ENCODE measurements around the gene CNTNAP2.

Gene CNTNAP2

GRCh38 chr7:148209643-148210190 lies 2093.1 kb downstream of the CNTNAP2 start:
- DNase-seq (ENCODE audit: low read depth), result no peak

- DNase-seq (ENCODE audit: low read depth), result no peak
These were observed 2094.3 kb downstream of the CNTNAP2 start for GRCh38 chr7:148210804-148211325.

- DNase-seq (ENCODE audit: low read depth), result no peak
These were observed 2095.1 kb downstream of the CNTNAP2 start for GRCh38 chr7:148211740-148212151.

- DNase-seq (ENCODE audit: low read depth), result no peak
These were observed 2096.1 kb downstream of the CNTNAP2 start for GRCh38 chr7:148212731-148213130.

- no peak for DNase-seq (ENCODE audit: low read depth)
These were observed 2097.5 kb downstream of the CNTNAP2 start for GRCh38 chr7:148214101-148214500.

- DNase-seq (ENCODE audit: low read depth), result no peak
These were observed 2102.0 kb downstream of the CNTNAP2 start for GRCh38 chr7:148218603-148219002.

GRCh38 chr7:148222721-148223120 lies 2106.1 kb downstream of the CNTNAP2 start:
- DNase-seq (ENCODE audit: low read depth), result no peak

- DNase-seq (ENCODE audit: low read depth), result no peak
These were observed 2106.6 kb downstream of the CNTNAP2 start for GRCh38 chr7:148223160-148223559.

GRCh38 chr7:148223738-148224137 lies 2107.1 kb downstream of the CNTNAP2 start:
- DNase-seq (ENCODE audit: low read depth), result no peak

- no peak for DNase-seq (ENCODE audit: low read depth)
These were observed 2113.7 kb downstream of the CNTNAP2 start for GRCh38 chr7:148230296-148230695.

- DNase-seq (ENCODE audit: low read depth), result no peak
These were observed 2114.3 kb downstream of the CNTNAP2 start for GRCh38 chr7:148230883-148231282.

- no peak for DNase-seq (ENCODE audit: low read depth)
These were observed 2116.2 kb downstream of the CNTNAP2 start for GRCh38 chr7:148232784-148233183.

- no peak for DNase-seq (ENCODE audit: low read depth)
These were observed 2118.1 kb downstream of the CNTNAP2 start for GRCh38 chr7:148234715-148235114.

- DNase-seq (ENCODE audit: low read depth), result no peak
These were observed 2122.2 kb downstream of the CNTNAP2 start for GRCh38 chr7:148238761-148239325.

GRCh38 chr7:148241700-148242293 lies 2125.2 kb downstream of the CNTNAP2 start:
- no peak for DNase-seq (ENCODE audit: low read depth)

- no peak for DNase-seq (ENCODE audit: low read depth)
These were observed 2125.8 kb downstream of the CNTNAP2 start for GRCh38 chr7:148242294-148242821.

- no peak for DNase-seq (ENCODE audit: low read depth)
These were observed 2128.8 kb downstream of the CNTNAP2 start for GRCh38 chr7:148245381-148245780.

GRCh38 chr7:148253629-148254028 lies 2137.0 kb downstream of the CNTNAP2 start:
- no peak for DNase-seq (ENCODE audit: low read depth)

GRCh38 chr7:148255333-148255732 lies 2138.7 kb downstream of the CNTNAP2 start:
- no peak for DNase-seq (ENCODE audit: low read depth)

GRCh38 chr7:148256433-148256832 lies 2139.8 kb downstream of the CNTNAP2 start:
- no peak for DNase-seq (ENCODE audit: low read depth)

GRCh38 chr7:148260599-148260998 lies 2144.0 kb downstream of the CNTNAP2 start:
- DNase-seq (ENCODE audit: low read depth), result no peak

- DNase-seq (ENCODE audit: low read depth), result no peak
These were observed 2144.9 kb downstream of the CNTNAP2 start for GRCh38 chr7:148261523-148261922.

- no peak for DNase-seq (ENCODE audit: low read depth)
These were observed 2145.5 kb downstream of the CNTNAP2 start for GRCh38 chr7:148261996-148262688.
